GM12865 (cell line): ENCODE results near the gene OVCH2.
"Not testable (repeated sequence)": the region's sequence is repeated elsewhere in the genome, so short reads cannot be mapped to it uniquely, and the experiment has no call there.

ENCODE experiments used
- DNase-seq: peaks from one replicate; pipeline ENCODE4 v3.0.0; 2010; ENCODE audit warnings: low read depth
- H3K4me3 ChIP-seq: 2 replicates; pipeline ENCODE4 v1.5.1; 2011; ENCODE audit warnings: mild to moderate bottlenecking, low read depth, low read length, control low read depth
- TF ChIP-seq, protein P1 (sequence below): IDR thresholded peaks from 2 replicates; pipeline ENCODE4 v1.5.1; 2011; ENCODE audit warnings: low read length, control low read depth, low read depth, inconsistent platforms; ENCODE audit not compliant: insufficient read depth; ENCODE audit errors: missing control alignments

The OVCH2 gene

DNA sequence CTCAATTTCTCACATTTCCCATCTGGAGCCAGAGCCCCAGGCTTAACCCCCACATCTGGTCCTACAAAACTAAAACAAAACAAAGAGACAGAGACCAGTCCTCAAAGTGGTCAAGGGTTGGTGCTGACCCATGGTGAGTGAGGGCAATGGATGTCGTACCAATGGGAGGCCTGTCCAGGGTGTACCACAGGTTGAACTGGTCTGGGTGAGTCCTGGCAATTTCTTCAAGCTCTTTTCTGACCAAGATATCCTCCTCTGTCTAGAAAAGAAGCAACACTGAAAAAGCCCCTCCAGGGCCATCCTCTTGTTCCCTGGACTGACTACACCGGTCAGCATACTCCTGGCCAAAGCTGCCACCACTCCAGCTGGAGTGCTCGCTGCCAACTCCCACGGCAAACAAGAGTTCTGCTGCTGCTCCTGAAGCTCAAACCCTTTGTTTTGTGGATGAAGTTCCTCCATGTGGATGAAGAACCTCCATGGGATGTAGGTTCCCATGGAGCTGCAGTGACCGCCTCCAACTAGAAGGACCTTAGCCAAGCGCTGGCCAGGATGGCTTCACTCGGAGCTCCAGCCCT, 39.9 kb downstream of the OVCH2 start:
- TF ChIP-seq, protein P1, sequence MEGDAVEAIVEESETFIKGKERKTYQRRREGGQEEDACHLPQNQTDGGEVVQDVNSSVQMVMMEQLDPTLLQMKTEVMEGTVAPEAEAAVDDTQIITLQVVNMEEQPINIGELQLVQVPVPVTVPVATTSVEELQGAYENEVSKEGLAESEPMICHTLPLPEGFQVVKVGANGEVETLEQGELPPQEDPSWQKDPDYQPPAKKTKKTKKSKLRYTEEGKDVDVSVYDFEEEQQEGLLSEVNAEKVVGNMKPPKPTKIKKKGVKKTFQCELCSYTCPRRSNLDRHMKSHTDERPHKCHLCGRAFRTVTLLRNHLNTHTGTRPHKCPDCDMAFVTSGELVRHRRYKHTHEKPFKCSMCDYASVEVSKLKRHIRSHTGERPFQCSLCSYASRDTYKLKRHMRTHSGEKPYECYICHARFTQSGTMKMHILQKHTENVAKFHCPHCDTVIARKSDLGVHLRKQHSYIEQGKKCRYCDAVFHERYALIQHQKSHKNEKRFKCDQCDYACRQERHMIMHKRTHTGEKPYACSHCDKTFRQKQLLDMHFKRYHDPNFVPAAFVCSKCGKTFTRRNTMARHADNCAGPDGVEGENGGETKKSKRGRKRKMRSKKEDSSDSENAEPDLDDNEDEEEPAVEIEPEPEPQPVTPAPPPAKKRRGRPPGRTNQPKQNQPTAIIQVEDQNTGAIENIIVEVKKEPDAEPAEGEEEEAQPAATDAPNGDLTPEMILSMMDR = no peak
- H3K4me3 ChIP-seq = no peak overlapping the region
- no peak for DNase-seq

DNA sequence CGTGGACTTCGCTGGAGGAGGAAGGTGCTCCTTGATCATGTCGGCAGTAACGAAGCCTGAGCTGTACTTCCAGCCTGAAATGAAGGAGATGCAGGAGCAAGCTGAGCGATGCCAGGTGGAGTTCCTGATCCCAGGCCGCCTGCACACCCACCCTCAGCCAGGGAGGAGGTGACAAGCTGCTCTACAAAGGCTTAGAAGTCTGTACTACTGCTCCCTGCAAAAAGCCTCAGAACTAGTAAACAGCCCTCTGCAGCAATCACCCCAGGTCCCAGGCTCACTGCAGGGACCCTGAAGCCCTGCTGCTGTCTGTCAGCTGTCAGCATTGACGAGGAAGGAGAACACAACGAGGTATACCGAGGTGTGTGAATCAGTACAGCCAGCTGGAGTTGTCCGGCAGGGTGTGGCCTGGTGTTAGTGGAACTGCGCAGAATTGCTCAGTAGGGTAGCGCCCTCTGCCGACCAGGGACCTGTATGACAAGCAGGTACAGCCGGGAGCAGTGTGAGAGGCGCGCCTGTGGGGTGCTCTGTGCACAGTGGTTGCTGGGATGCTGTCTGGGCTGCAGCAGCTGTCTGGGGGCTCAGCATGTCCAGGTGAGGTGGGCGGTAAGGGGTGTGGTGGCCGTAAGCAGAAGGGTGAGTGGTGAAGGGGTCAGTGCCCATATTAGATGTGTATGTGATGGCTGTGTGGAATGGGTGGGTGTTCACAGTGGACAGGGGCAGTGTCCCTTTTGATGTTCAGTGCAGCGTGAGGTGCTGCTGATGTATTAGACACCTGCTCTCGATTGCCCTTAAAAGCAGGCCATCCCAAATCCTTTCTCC, 40.6 kb downstream of the OVCH2 start:
- H3K4me3 ChIP-seq = no peak overlapping the region
- DNase-seq = peak; percentile 91
- TF ChIP-seq, protein P1 = peak; percentile 96

DNA sequence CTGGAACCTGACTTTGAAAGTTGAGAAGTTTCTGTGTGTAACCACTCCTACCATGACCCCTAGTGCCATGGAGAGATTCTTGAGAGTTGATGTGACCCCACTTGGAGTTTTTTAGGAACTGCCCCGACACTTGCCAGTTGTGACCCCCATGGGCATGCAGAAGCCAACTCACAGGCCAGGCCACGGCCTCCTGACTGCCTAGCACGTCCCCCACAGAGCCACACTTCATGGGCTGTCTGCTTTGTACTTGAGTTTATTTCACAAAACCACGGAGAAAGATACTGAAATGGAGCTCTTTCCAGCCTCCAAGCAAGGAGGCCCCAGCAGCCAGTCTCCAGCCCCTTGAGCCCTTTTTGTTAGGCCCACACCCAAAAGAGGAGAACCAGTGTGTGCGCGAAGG, 41.4 kb downstream of the OVCH2 start:
- no peak overlapping the region for H3K4me3 ChIP-seq
- TF ChIP-seq, protein P1 = no peak
- DNase-seq = no peak

DNA sequence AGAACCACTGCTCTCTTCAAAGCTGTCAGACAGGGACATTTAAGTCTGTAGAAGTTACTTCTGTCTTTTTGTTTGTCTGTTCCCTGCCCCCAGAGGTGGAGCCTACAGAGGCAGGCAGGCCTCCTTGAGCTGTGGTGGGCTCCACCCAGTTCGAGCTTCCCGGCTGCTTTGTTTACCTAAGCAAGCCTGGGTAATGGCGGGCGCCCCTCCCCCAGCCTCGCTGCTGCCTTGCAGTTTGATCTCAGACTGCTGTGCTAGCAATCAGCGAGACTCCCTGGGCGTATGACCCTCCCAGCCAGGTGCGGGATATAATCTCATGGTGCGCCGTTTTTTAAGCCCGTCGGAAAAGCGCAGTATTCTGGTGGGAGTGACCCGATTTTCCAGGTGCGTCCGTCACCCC, 42.7 kb downstream of the OVCH2 start:
- H3K4me3 ChIP-seq, DNase-seq: not testable (repeated sequence)

DNA sequence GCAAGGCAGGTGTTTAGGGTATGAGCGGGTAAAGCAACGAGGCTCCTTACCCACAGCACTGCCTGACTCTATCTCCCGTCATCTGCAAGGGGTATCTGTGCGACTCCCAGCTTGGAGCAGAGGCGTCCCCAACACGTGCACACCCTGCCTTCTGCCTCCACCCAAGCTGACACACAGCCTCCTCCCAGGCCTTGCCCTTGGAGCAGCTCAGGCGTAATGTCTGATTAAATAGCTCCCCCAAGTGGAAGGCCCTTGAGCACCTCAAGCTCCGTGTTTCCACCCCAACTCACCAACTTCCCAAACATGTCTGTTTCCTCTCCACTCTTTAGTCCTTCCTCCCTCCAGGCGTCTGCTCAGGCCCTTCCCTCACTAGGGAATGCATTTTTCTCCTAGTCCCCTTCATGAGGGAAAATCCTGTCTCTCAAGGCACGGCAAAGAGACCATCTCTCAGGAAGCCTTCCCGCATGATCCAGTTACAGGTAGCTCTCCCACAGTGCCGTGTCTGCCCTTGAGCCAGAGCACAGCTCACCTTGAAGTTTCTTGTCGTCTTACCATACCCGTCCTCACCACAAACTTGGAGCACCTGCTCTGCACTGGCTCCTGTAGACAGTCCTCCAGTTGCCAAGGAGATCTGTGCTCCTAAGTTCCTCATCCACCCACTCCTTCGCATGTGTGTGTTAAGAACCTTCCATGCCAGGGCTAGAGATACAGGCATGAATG, 48.8 kb downstream of the OVCH2 start:
- DNase-seq = peak; percentile 26
- TF ChIP-seq, protein P1 = no peak

DNA sequence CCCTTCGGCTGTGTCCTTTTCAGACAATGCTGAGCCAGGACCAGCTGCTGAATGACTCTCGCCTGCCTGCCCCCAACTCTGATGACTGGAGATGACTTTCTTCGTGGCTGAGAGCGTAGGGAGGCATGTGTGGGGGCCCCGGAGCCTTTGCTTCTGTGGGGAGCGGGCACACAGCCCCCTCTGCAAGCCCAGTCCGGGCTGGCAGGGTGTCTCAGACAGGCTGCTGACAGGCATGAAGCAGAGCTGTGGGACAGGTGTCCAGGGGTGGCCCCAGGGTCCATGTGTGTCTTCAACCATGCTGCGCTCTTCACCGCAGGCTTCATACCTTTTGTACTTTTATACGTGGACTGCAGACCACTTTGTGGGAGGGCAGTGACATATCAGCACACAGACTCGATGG, 49.6 kb downstream of the OVCH2 start:
- H3K4me3 ChIP-seq = no peak overlapping the region
- TF ChIP-seq, protein P1 = no peak
- DNase-seq = no peak

More for the DNA sequence above, 48.8 kb downstream of the OVCH2 start:
- H3K4me3 ChIP-seq = no peak overlapping the region
